HCT116 (cell line): Measurements from ENCODE around the gene KRT85.

Source experiments
- ATF3 ChIP-seq: IDR thresholded peaks from 2 replicates; pipeline ENCODE4 v1.6.1; 2012
- CBX3 ChIP-seq: IDR thresholded peaks from 2 replicates; pipeline ENCODE4 v1.6.1; 2012; ENCODE audit warnings: low read depth
- CEBPB ChIP-seq: IDR thresholded peaks from 2 replicates; pipeline ENCODE4 v1.6.1; 2012; ENCODE audit warnings: low read depth
- CTCF ChIP-seq, 3 experiments: fragments of 200-600 bp in 1 of 3; sonication (generic) in 1 of 3; IDR thresholded peaks in 2 of 3; conservative IDR thresholded peaks in 1 of 3; 2 replicates each; pipeline ENCODE4 v1.5.1; 2012 to 2017; ENCODE audit warnings: low read depth in 2 of 3, low read length in 2 of 3, antibody characterized with exemption in 1 of 3, borderline replicate concordance in 1 of 3, control low read depth in 1 of 3, mild to moderate bottlenecking in 1 of 3, mixed read lengths in 1 of 3, mixed run types in 1 of 3, moderate library complexity in 1 of 3; ENCODE audit not compliant: insufficient read depth in 1 of 3
- EGR1 ChIP-seq: IDR thresholded peaks from 2 replicates; pipeline ENCODE4 v1.6.1; 2012; ENCODE audit warnings: low read depth
- ELF1 ChIP-seq: IDR thresholded peaks from 2 replicates; pipeline ENCODE4 v1.6.1; 2012; ENCODE audit warnings: low read depth, borderline replicate concordance
- EZH2 ChIP-seq: fragments of 200-600 bp; sonication (generic); IDR thresholded peaks from 2 replicates; pipeline ENCODE4 v1.6.1; 2017; ENCODE audit warnings: antibody characterized with exemption, mixed run types
- FOSL1 ChIP-seq: IDR thresholded peaks from 2 replicates; pipeline ENCODE4 v1.6.1; 2012; ENCODE audit warnings: low read depth
- POLR2A ChIP-seq: IDR thresholded peaks from 2 replicates; pipeline ENCODE4 v1.7.0; 2011; ENCODE audit warnings: borderline replicate concordance; ENCODE audit not compliant: insufficient read depth, insufficient read length; ENCODE audit errors: extremely low read depth
- POLR2AphosphoS5 ChIP-seq: IDR thresholded peaks from 2 replicates; pipeline ENCODE4 v1.6.1; 2011; ENCODE audit warnings: mild to moderate bottlenecking, low read depth, low read length, moderate library complexity
- REST ChIP-seq: IDR thresholded peaks from 2 replicates; pipeline ENCODE4 v1.6.1; 2012; ENCODE audit warnings: low read depth
- SRF ChIP-seq: IDR thresholded peaks from 2 replicates; pipeline ENCODE4 v1.6.1; 2012; ENCODE audit warnings: low read depth
- ZFX ChIP-seq: fragments of 450-650 bp; IDR thresholded peaks from 2 replicates; pipeline ENCODE4 v1.6.1; 2017

- TF ChIP-seq EGR1 (no peak), CTCF (IDR thresholded peaks at IDR 0.05 in 2 of 3, conservative IDR thresholded peaks at IDR 0.05 in 1 of 3; ENCODE audit: borderline replicate concordance in 1 of 3, insufficient read depth in 1 of 3, low read depth in 2 of 3, low read length in 2 of 3) (no peak), EZH2 (no peak), CBX3 (no peak), CEBPB (no peak), POLR2AphosphoS5 (no peak), POLR2A (no peak), ATF3 (no peak), SRF (no peak), ELF1 (no peak), REST (no peak), ZFX (no peak), FOSL1 (no peak)
Measured at GRCh38 chr12:52402873-52403540, 35.7 kb upstream of the KRT85 start.
